GM21619 (cell line): ENCODE results near the gene TERC.

Experiments used
- ATAC-seq: cut with Tn5 transposase; IDR thresholded peaks from one replicate; pipeline ENCODE4 v1.9.1; 2021; ENCODE audit not compliant: unreplicated experiment

The TERC gene

GRCh38 chr3:169764882-169765612 lies at the start of gene TERC:
TSS of gene TERC (minus strand) at chr3:169765060.
- ATAC-seq = peak; percentile 73

GRCh38 chr3:169813757-169814517 lies 49.1 kb upstream of the TERC start:
- ATAC-seq = peak; percentile 82

GRCh38 chr3:169813278-169813677 lies 48.4 kb upstream of the TERC start:
- ATAC-seq = no peak

GRCh38 chr3:169812332-169813235 lies 47.7 kb upstream of the TERC start, which contains the start of the genes LRRC34 and LRRIQ4:
TSS of gene LRRC34 (minus strand) at chr3:169812904. CDS start at chr3:169812548, 356 bp downstream.
TSS of gene LRRIQ4 (plus strand) at chr3:169812870. CDS start at chr3:169821922, 9,052 bp downstream.
- peak; percentile 59 for ATAC-seq

- peak; percentile 7 for ATAC-seq
Measured at GRCh38 chr3:169811631-169812331, 46.9 kb upstream of the TERC start.

GRCh38 chr3:169809230-169809795 lies 44.5 kb upstream of the TERC start:
- ATAC-seq = no peak

GRCh38 chr3:169804681-169805080 lies 39.8 kb upstream of the TERC start:
- ATAC-seq = no peak

- no peak for ATAC-seq
Measured at GRCh38 chr3:169792359-169792758, 27.5 kb upstream of the TERC start.

- ATAC-seq = no peak
Measured at GRCh38 chr3:169790687-169791429, 26.0 kb upstream of the TERC start.

- no peak for ATAC-seq
Measured at GRCh38 chr3:169790219-169790618, 25.4 kb upstream of the TERC start.

- no peak for ATAC-seq
Measured at GRCh38 chr3:169787791-169788190, 22.9 kb upstream of the TERC start.

- ATAC-seq = no peak
Measured at GRCh38 chr3:169787120-169787519, 22.3 kb upstream of the TERC start.

GRCh38 chr3:169781209-169781855 lies 16.5 kb upstream of the TERC start:
- no peak for ATAC-seq

GRCh38 chr3:169780742-169781141 lies 15.9 kb upstream of the TERC start:
- no peak for ATAC-seq

GRCh38 chr3:169777822-169778221 lies 13.0 kb upstream of the TERC start:
- ATAC-seq = no peak

GRCh38 chr3:169774186-169774585 lies 9.3 kb upstream of the TERC start:
- ATAC-seq = no peak

GRCh38 chr3:169772897-169773816 lies 8.3 kb upstream of the TERC start, which contains the start of gene MYNN:
TSS of gene MYNN (plus strand) at chr3:169773396. CDS start at chr3:169774296, 900 bp downstream.
- peak; percentile 83 for ATAC-seq
